ENCODE results near the gene CCNH. TPM values are rescaled to one million over a fixed set of nuclear protein-coding genes. Genes with fewer than 3 reads are reported as not detected.

CCNH gene
- total and polyA plus RNA-seq, 9 of the 15 experiments (the other 6 are each of a cell fraction or from before 2014, with no cell fraction given): 100 to 213 (median 150) TPM

- Histone ChIP-seq H2AFZ (ENCODE audit: low read depth, low read length) (no peak overlapping the region), H3K4me1 (replicated peaks in 1 of 2; ENCODE audit: control insufficient read depth in 2 of 2, insufficient read depth in 2 of 2, low read length in 2 of 2) (no peaks in the 10 kb centered on the region), H3K4me3 (no peak overlapping the region), H3K36me3 (ENCODE audit: control insufficient read depth, insufficient read depth, low read length) (peaks cover 50% of the 10 kb centered on the region), H3K9me3 (replicated peaks; ENCODE audit: control insufficient read depth, insufficient read depth, low read depth, low read length) (no peaks in the 10 kb centered on the region), H4K20me1 (replicated peaks; ENCODE audit: control insufficient read depth, insufficient read depth, low read length) (no peaks in the 10 kb centered on the region), H3K27ac (ENCODE audit: extremely low read depth, low read depth, low read length) (no peak overlapping the region), H3K27me3 (ENCODE audit: control insufficient read depth in 2 of 2, insufficient read depth in 2 of 2, low read length in 2 of 2) (no peaks in the 10 kb centered on the region), H3K4me2 (ENCODE audit: insufficient read depth, low read length) (no peak overlapping the region), H3K9ac (ENCODE audit: insufficient read depth in 1 of 2, low read depth in 2 of 2, low read length in 2 of 2) (no peak overlapping the region), H3K9me1 (ENCODE audit: control insufficient read depth, insufficient read depth, low read length) (no peaks in the 10 kb centered on the region), H3K79me2 (ENCODE audit: control insufficient read depth, insufficient read depth, low read length) (no peaks in the 10 kb centered on the region)
- WGBS (ENCODE audit: insufficient coverage, low coverage, missing lambda C conversion rate): 58% methylated on average over 2 of the region's 2 CpGs
- in situ Hi-C loops (cut with MboI) (no loop called here), intact Hi-C loops (cut with micrococcal nuclease) (no loop called here)
- FAIRE-seq (no peak), DNase-seq (ENCODE audit: extremely low read depth in 1 of 4, low spot score in 3 of 4) (no peak), ATAC-seq (no peak)
- TF ChIP-seq CBX3 (IDR thresholded peaks at IDR 0.05; ENCODE audit: borderline replicate concordance in 1 of 2, low read length in 2 of 2) (no peak), BRF2 (IDR thresholded peaks at IDR 0.05; ENCODE audit: borderline replicate concordance, insufficient read depth, insufficient read length) (no peak), THRB (CRISPR knock-in tag; conservative IDR thresholded peaks at IDR 0.05) (no peak), ELK3 (CRISPR knock-in tag; IDR thresholded peaks at IDR 0.05) (no peak), RFX5 (IDR thresholded peaks at IDR 0.05; ENCODE audit: low read depth, low read length) (no peak), HDAC2 (IDR thresholded peaks at IDR 0.05) (no peak), HDAC8 (tag; IDR thresholded peaks at IDR 0.05) (no peak), GATAD2A (IDR thresholded peaks at IDR 0.05) (no peak), ZNF707 (CRISPR knock-in tag; conservative IDR thresholded peaks at IDR 0.05) (no peak), NR2C2 (CRISPR knock-in tag; IDR thresholded peaks at IDR 0.05) (no peak), NR2C2 (tag; IDR thresholded peaks at IDR 0.05) (no peak), BDP1 (IDR thresholded peaks at IDR 0.05; ENCODE audit: insufficient read depth, insufficient read length) (no peak), SAFB2 (IDR thresholded peaks at IDR 0.05; ENCODE audit: borderline replicate concordance, low read depth, low read length, severe bottlenecking) (no peak), NR0B1 (IDR thresholded peaks at IDR 0.05; ENCODE audit: partially characterized antibody) (no peak)
- no TSS peak for BruUV-seq (replicated peaks)
- ChIA-PET POLR2A (interaction anchor here (0.6 kb wide), 1 partner anchor 10 kb away, joined by 3 read pairs; no protein-coding TSS in a partner anchor), CTCF (ENCODE audit: low intra/inter-chr PET ratio) (interaction anchor here (0.6 kb wide), 1 partner anchor 15 kb away, joined by 4 read pairs; no protein-coding TSS in a partner anchor)
Observed at GRCh38 chr5:87359106-87359505, 53.6 kb downstream of the CCNH start.

Data from K562 (cell line).